HG03460 (cell line): Measurements from ENCODE around the gene B3GAT1.

Experiments
- ATAC-seq: cut with Tn5 transposase; IDR thresholded peaks from one replicate; pipeline ENCODE4 v1.9.1; 2021; ENCODE audit not compliant: unreplicated experiment

B3GAT1 gene

GRCh38 chr11:134442246-134442645 is 30.2 kb upstream of the B3GAT1 start:
- ATAC-seq: no peak

- no peak for ATAC-seq
These were observed 29.7 kb upstream of the B3GAT1 start for GRCh38 chr11:134441706-134442105.

- ATAC-seq: no peak
These were observed 29.2 kb upstream of the B3GAT1 start for GRCh38 chr11:134441281-134441680.

- no peak for ATAC-seq
These were observed 28.8 kb upstream of the B3GAT1 start for GRCh38 chr11:134440851-134441250.

GRCh38 chr11:134438542-134439537 is 26.8 kb upstream of the B3GAT1 start:
- ATAC-seq: no peak

GRCh38 chr11:134437821-134438220 is 25.8 kb upstream of the B3GAT1 start:
- ATAC-seq: no peak

GRCh38 chr11:134436781-134437180 is 24.7 kb upstream of the B3GAT1 start:
- no peak for ATAC-seq

- ATAC-seq: no peak
These were observed 21.8 kb upstream of the B3GAT1 start for GRCh38 chr11:134433806-134434205.

GRCh38 chr11:134433251-134433650 is 21.2 kb upstream of the B3GAT1 start:
- ATAC-seq: no peak

- ATAC-seq: no peak
These were observed 20.7 kb upstream of the B3GAT1 start for GRCh38 chr11:134432776-134433175.

GRCh38 chr11:134429106-134429505 is 17.1 kb upstream of the B3GAT1 start:
- no peak for ATAC-seq

- no peak for ATAC-seq
These were observed 13.9 kb upstream of the B3GAT1 start for GRCh38 chr11:134425816-134426536.

- no peak for ATAC-seq
These were observed 13.4 kb upstream of the B3GAT1 start for GRCh38 chr11:134425413-134425812.

GRCh38 chr11:134423106-134423505 is 11.1 kb upstream of the B3GAT1 start:
- ATAC-seq: no peak

GRCh38 chr11:134417871-134418840 is 6.1 kb upstream of the B3GAT1 start:
- no peak for ATAC-seq

GRCh38 chr11:134416726-134417125 is 4.7 kb upstream of the B3GAT1 start:
- ATAC-seq: no peak

- ATAC-seq: no peak
These were observed 3.0 kb upstream of the B3GAT1 start for GRCh38 chr11:134414766-134415765.

GRCh38 chr11:134413826-134414731 is 2.0 kb upstream of the B3GAT1 start:
- ATAC-seq: no peak
